Esophagus squamous epithelium (tissue), 5 donors: ENCODE results near the gene SENP3. TPM values are rescaled to one million over a fixed set of nuclear protein-coding genes. Genes with fewer than 3 reads are reported as not detected.

Experiments used
- DNase-seq: peaks from one replicate; lab custom pipeline; 2025; lab: John Stamatoyannopoulos, UW
- H3K27ac ChIP-seq, 4 donors: fragments of 200-600 bp; sonication (generic); one replicate each; pipeline ENCODE4 v1.5.1; 2016 to 2019; ENCODE audit warnings: mild to moderate bottlenecking in 1 of 4
- H3K27me3 ChIP-seq, 4 donors: fragments of 200-600 bp; sonication (generic); 1 replicate in 3 of 4; 2 replicates in 1 of 4; pipeline versions ENCODE4 v1.5.1 to v1.6.0; 2017 to 2021; ENCODE audit warnings: antibody characterized with exemption in 1 of 4
- H3K36me3 ChIP-seq, 3 donors: fragments of 200-600 bp; sonication (generic); one replicate each; pipeline ENCODE4 v1.5.1; 2016 to 2019
- H3K4me1 ChIP-seq, 3 donors: fragments of 200-600 bp; sonication (generic); one replicate each; pipeline ENCODE4 v1.5.1; 2017 to 2019
- H3K4me3 ChIP-seq, 4 donors: fragments of 200-600 bp; sonication (generic); 1 replicate in 3 of 4; 2 replicates in 1 of 4; pipeline ENCODE4 v1.5.1; 2016 to 2019; ENCODE audit warnings: mild to moderate bottlenecking in 2 of 4, moderate library complexity in 1 of 4
- H3K9me3 ChIP-seq, 3 donors: fragments of 200-600 bp; sonication (generic); one replicate each; pipeline ENCODE4 v1.5.1; 2016 to 2019
- POLR2A ChIP-seq, 4 donors: fragments of 450-650 bp; IDR thresholded peaks; one replicate each; pipeline ENCODE4 v1.6.1; 2017; ENCODE audit warnings: antibody characterized with exemption in 4 of 4, mild to moderate bottlenecking in 4 of 4, moderate library complexity in 3 of 4
- WGBS, 2 donors: methylation state at CpG; one replicate each; pipeline ENCODE4 v1.1.5; 2018; 5-methylcytosine and 5-hydroxymethylcytosine counted together
- intact Hi-C: fragments of 100-400 bp; cut with DNase I; formaldehyde crosslinking; loops from one replicate; pipeline ENCODE4 v1.15.0; 2022
- total RNA-seq, 4 donors: library from RNA; depleted of rRNA; stranded (reverse); fragments of >200 nt; gene quantifications; one replicate each; pipeline ENCODE4 v1.1.0, GENCODE V29; 2016
- TF ChIP-seq, protein P1 (sequence below), 6 experiments: fragments of 450-650 bp in 4 of 6; fragments of 200-600 bp in 2 of 6; sonication (generic) in 2 of 6; IDR thresholded peaks; one replicate each; pipeline ENCODE4 v1.5.1; 2016 to 2019; ENCODE audit warnings: antibody characterized with exemption in 6 of 6, mild to moderate bottlenecking in 4 of 6, moderate library complexity in 4 of 6
- donor health status: DM: yes; HTN: yes; CAD: no.

Gene SENP3
- total RNA-seq, 4 donors from 2014 or later: 32.1 to 65.4 (median 48.3) TPM

DNA sequence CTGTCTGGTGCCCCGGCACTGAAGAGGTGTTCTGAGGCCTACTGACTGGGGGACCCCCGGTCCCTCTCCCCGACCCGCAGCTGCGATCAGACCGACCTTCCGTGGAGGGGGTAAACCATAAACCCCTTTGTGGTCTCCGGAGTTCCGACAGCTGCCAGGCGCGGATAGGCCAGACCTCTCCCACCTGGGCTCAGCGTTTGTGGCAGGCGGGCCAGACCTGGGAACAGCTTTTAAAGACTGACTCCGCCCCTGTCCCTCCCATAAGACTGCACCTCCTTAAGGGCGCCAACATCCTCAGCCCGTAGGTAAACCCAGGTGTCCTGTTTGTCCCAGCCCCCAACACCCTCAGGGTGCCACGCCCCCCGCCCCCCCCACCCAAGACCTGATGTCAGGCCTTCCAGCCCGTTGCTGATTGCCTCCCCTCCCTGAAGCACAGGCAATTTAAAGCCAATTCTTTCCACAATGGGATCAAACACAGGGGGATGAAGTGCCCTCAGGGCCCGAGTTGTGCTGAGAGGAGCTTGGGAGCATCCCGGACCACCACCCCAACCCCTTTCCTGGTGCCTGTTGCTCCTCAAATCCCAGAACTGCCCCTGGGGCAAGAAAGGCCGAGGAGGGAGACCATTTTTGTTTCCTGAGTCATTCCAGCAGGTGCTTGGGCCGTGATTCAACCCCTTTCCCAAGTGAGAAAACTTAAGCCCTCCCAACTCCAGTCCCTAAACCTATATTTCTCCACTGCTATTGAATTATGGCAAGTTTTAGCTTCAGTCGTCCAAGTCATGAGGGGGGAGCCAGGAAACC, 28.4 kb downstream of the SENP3 start, which contains the start of gene SOX15:
Gene SOX15 (minus strand): TSS at position 204 of the 801 bp plus-strand sequence. CDS start 418 bp downstream, outside the sequence.
- Histone ChIP-seq H3K4me3 (peak within 1 kb of the TSS; percentile 64 to 76 (median 68)), H3K36me3 (peaks cover 32 to 72% (median 41%) of the 10 kb centered on the region in 3 donors), H3K27me3 (no peaks in the 10 kb centered on the region), H3K27ac (peak within 1 kb of the TSS; percentile 90 to 96 (median 96)), H3K4me1 (peaks cover 23 to 65% (median 32%) of the 10 kb centered on the region in 3 donors), H3K9me3 (no peaks in the 10 kb centered on the region)
- 31 to 60% methylated on average over 7 of the region's 24 CpGs for WGBS, 2 donors
- TF ChIP-seq, protein P1, sequence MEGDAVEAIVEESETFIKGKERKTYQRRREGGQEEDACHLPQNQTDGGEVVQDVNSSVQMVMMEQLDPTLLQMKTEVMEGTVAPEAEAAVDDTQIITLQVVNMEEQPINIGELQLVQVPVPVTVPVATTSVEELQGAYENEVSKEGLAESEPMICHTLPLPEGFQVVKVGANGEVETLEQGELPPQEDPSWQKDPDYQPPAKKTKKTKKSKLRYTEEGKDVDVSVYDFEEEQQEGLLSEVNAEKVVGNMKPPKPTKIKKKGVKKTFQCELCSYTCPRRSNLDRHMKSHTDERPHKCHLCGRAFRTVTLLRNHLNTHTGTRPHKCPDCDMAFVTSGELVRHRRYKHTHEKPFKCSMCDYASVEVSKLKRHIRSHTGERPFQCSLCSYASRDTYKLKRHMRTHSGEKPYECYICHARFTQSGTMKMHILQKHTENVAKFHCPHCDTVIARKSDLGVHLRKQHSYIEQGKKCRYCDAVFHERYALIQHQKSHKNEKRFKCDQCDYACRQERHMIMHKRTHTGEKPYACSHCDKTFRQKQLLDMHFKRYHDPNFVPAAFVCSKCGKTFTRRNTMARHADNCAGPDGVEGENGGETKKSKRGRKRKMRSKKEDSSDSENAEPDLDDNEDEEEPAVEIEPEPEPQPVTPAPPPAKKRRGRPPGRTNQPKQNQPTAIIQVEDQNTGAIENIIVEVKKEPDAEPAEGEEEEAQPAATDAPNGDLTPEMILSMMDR (IDR thresholded peaks at IDR 0.05): no peak
- peak in 2 of 4 donors; percentile 50 to 74 for TF ChIP-seq POLR2A (IDR thresholded peaks at IDR 0.05)
- intact Hi-C loops: loop anchor here (5.0 kb wide), 1 partner anchor 92 kb away; no protein-coding TSS in a partner anchor
- no peak for DNase-seq

DNA sequence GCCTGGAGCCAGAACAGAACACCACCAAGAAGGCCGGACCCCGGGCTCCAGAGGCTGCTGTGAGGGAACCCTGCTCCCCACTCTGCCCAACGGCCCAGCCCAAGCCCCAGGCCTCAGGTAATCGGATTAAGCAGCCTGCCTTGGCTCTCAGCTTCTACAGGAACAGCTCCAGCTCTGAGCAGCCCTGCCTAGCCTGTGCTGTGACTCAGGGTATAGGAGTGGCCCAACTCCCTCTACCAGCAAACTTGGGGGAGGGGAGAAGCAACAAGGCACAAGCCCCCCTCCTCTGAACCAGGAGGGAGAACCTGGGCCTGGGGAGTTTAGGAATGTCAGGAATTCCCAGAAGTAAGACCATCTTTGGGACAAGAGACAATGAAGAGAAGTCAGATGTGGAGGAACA, 29.0 kb downstream of the SENP3 start:
- H3K9me3 ChIP-seq: no peaks in the 10 kb centered on the region
- 50% methylated on average over 1 of the region's 4 CpGs; no CpG with 5 or more reads in 1 of the 2 donors for WGBS, 2 donors
- DNase-seq: no peak
- intact Hi-C loops: loop anchor here (5.0 kb wide), 1 partner anchor 92 kb away; no protein-coding TSS in a partner anchor
- H3K27ac ChIP-seq: peak overlapping the region; percentile 90 to 96 (median 96)
- TF ChIP-seq, protein P1 (IDR thresholded peaks at IDR 0.05): no peak
- TF ChIP-seq POLR2A (IDR thresholded peaks at IDR 0.05): peak in 1 of 4 donors; percentile 34
- H3K27me3 ChIP-seq: no peaks in the 10 kb centered on the region
- peak overlapping the region in 3 of 4 donors; percentile 64 to 76 (median 69) for H3K4me3 ChIP-seq
- peaks cover 38 to 72% (median 41%) of the 10 kb centered on the region in 3 donors for H3K36me3 ChIP-seq
- H3K4me1 ChIP-seq: peaks cover 19 to 59% (median 30%) of the 10 kb centered on the region in 3 donors

DNA sequence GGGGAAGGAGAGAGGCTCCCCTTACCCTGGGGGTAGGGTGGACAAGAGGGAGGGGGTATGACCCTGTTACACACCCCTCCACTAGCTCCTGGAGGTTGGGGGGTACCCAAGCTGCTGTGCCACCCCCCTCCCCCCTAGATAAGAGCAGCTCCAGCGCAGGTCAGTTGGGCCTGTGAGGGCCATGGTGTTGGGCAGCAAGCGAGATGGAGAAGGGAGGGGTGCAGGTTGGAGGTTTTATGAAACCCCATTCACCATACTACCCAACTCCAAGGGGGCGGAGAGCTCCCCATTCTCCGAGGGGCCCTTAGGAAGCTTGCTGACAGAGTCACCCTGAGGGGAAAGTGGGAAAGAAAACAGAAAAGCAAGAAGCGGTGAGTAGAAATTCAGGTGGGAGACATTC, 29.9 kb downstream of the SENP3 start:
- no peak for DNase-seq

DNA sequence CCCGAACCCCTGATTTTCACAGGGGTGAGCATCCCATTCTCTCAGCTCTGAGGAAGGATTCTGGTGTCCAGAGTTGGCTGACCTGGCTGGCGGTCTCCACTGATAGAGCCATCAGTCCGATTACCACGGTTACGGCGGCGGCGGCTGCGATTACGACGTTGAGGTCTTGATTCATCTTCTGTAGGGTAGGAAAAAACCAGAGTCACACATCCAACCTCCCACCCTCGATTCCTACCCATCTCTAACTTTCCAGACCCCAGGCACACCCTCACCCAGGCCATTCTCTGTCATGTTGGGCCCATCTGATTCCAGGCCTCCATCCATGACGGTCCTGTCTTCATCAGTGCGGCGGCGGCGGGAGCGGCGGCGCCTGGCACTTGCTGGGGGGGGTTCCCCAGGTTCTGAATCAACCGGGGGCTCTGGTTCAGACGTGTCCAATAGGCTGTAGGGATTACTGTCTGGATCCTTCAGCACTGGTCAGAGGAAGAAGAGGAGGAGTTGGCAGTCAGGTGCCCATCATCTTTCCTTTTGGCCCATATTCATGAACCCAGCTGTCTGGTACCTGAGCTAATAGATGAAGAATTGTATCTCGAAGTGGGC, 30.8 kb downstream of the SENP3 start:
- Histone ChIP-seq H3K4me3 (no peak overlapping the region), H3K36me3 (peaks cover 39 to 72% (median 40%) of the 10 kb centered on the region in 3 donors), H3K9me3 (no peaks in the 10 kb centered on the region), H3K4me1 (peaks cover 11 to 41% (median 19%) of the 10 kb centered on the region in 3 donors), H3K27me3 (no peaks in the 10 kb centered on the region), H3K27ac (no peak overlapping the region)
- DNase-seq: no peak
- no peak for TF ChIP-seq POLR2A (IDR thresholded peaks at IDR 0.05)
- TF ChIP-seq, protein P1 (IDR thresholded peaks at IDR 0.05): no peak
- intact Hi-C loops: loop anchor here (5.0 kb wide), 1 partner anchor 90 kb away; no protein-coding TSS in a partner anchor
- 85 to 94% methylated on average over 14 to 15 of the region's 23 CpGs for WGBS, 2 donors

More for the DNA sequence above, 29.9 kb downstream of the SENP3 start:
- Histone ChIP-seq H3K27ac (peak overlapping the region; percentile 90 to 96 (median 96)), H3K4me1 (peaks cover 19 to 50% (median 28%) of the 10 kb centered on the region in 3 donors), H3K27me3 (no peaks in the 10 kb centered on the region), H3K4me3 (no peak overlapping the region), H3K36me3 (peaks cover 38 to 72% (median 39%) of the 10 kb centered on the region in 3 donors), H3K9me3 (no peaks in the 10 kb centered on the region)
- TF ChIP-seq, protein P1 (IDR thresholded peaks at IDR 0.05): no peak
- no peak for TF ChIP-seq POLR2A (IDR thresholded peaks at IDR 0.05)
- 82 to 90% methylated on average over 4 to 5 of the region's 5 CpGs for WGBS, 2 donors
- intact Hi-C loops: loop anchor here (5.0 kb wide), 1 partner anchor 91 kb away; no protein-coding TSS in a partner anchor
